MV-4-11 (cell line): ENCODE data around the gene CENPP.
"Not testable (repeated sequence)": the region's sequence is repeated elsewhere in the genome, so short reads cannot be mapped to it uniquely, and the experiment has no call there.

Source experiments
- DNase-seq: peaks from one replicate; lab custom pipeline; 2025; lab: John Stamatoyannopoulos, UW

Gene CENPP

DNA sequence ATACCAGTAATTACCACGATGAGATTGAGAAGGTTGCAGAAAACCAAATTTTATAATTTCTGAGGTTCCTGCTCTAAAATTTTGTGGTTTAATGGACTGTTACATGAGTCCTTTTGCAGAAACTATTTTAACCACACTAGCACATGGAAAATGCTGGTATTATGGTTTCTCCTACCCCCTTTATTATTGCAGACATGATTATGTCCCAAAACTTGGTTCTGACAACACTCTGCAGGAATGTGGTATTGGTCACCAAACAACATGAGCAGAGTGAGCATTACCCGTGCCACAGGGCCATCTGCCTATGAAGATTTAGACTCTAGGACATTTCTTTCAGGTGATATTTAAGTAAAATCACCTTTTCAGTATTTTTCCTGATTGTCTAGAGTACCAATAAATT lies 212.8 kb downstream of the CENPP start:
- DNase-seq, result peak; percentile 10

DNA sequence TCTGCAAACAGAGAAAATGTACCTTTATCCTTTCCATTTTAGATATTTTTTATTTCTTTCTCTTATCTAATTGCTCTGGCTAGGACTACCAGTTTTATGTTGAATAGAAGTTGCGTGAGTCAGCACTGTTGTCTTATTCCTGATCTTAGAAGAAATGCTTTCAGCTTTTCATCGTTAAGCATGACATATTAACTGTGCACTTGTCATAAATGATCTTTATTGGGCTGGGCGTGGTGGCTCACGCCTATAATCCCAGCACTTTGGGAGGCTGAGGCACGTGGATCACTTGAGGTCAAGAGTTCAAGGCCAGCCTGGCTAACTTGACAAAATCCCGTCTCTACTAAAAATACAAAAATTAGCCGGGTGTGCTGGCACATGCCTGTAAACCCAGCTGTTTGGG lies 218.2 kb downstream of the CENPP start:
- no peak for DNase-seq

DNA sequence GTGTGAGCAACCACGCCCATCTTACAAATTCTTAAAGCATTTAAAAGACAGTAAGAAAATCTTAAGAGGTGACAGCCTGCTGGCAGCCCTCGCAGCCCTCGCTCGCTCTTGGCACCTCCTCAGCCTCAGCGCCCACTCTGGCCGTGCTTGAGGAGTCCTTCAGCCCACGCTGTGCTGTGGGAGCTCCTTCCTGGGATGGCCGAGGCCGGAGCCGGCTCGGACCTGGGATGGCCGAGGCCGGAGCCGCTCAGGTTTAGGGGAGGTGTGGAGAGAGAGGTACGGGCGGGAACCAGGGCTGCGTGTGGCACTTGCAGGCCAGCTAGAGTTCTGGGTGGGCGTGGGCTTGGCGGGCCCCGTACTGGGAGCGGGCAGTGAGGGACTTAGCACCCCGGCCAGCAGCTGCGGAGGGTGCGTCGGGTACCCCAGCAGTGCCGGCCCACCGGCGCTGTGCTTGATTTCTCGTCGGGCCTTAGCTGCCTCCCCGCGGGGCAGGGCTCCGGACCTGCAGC lies 219.3 kb downstream of the CENPP start:
- no peak for DNase-seq

DNA sequence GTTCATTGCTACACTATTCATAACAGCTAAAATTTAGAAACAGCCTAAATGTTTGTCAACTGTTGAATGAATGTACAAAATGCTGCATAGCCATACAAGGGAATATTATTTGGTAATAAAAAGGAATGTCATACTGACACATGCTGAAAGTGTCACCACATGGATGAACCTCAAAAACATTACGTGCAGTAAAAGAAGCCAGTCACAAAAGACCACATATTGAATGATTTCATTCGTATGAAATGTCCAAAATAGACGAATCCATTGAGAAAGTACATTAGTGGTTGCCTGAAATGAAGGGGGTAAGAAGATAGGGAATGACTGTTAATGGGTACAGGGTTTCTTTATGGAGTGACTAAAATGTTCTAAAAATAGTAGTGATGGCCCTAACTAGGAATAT lies 221.6 kb downstream of the CENPP start:
- no peak for DNase-seq

GRCh38 chr9:92550765-92551164 lies 225.0 kb downstream of the CENPP start:
- DNase-seq, result no peak

- no peak for DNase-seq
These were observed 233.0 kb downstream of the CENPP start for GRCh38 chr9:92558612-92559374.

DNA sequence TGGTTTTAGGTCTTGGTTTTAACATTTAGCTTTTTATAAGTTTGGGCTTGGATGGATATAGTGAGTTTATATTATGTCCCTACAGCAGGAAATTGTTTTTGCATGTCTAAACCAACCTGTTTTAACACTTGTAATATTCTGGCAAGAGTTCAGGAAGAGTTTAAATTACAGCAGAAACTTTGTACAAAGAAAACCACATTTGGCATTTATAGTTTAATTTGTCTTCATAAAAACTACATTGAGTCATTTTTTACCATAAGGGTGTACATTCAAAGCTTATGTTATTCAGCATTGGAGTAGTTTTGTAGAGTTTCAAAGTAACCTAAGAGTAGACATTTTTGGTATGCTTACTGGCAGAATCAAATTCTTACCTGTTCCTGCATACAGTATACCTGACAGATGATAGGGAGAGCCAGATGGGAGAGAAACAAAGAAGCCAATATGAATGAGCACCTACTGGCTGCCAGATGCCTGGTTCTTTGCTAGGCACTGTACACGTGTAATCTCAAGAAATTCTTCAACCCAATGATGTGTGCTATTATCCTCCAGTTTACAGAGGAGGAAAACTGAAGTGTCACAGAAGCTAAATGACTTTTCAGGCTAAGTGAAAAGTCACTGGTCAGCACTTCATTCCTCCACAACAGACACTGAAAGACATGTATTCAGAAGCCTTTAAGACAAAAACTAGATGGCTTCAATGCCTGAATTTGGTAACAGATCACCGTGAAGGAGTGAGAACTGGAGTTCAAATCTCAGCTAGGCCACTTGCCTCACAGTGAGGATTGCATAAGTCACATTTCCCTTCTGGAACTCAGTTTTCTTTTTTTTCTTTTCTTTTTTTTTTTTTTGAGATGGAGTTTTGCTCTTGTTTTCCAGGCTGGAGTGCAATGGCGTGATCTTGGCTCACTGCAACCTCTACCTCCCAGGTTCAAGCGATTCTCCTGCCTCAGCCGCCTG lies 235.9 kb downstream of the CENPP start:
- no peak for DNase-seq

DNA sequence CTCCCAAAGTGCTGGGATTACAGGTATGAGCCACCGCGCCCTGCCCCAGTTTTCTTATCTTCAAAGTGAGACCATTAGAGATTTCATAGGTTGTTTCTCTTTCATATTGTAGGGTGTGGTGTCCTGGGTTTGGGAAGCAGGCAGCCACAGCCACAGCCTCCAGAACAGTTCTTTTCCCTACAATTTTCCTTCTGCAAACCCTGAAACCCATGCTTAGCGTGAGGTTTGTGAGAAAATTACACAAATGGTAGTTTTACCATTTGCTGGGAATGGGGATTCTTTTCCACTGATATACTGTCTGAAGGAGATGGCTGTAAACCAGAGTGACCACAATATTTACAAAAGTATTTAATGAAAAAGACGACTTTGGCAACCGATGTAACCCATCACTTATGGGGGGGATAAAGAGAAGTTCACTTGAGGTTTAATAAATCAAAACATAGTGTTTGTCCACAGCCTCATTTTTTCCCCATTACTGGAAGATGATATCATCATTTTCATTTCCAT lies 236.8 kb downstream of the CENPP start:
- no peak for DNase-seq

DNA sequence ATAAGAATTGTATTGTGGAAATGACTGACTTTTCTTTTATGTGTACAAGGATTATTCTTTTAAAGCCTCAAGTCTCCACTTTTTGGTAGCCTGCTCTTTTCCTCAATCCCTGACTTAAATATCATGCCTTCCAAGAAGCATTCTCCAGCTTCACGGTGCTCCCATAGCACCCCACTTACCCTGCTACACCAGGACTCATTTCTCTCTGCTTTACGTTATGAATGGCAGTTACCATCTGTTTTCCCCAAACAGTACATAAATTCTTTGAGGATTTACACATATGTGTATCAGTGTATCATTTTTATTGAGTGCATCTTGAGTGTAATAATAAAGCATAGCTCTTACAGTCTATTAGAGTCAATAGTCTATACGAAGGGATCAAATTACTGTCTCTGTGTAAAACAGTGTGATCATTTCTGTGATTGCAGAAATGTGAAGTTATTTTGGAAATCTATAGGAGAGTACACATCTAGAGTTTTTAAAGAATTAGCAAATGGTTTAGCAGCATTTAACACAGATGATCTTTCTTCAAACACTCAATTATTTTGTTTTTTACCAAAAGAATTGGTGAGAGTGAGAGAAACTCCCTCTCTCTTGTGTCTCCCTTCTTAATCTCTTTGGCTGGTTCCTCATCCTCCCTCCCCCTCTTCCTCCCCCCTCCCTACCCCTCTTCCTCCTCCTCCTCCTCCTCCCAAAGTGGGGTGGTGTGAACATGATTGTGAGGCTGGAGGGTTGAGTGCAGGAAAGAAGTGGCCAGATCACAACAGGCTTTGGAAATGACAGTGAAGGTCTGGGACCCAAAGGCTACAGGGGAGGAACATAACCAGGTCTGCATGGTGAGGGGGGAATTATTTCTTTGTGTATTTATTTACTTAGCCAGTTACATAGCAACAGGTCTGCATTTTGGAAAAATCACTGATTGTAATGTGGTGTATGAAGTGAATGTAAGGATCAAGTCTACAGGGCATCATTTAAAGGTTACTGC lies 237.7 kb downstream of the CENPP start:
- DNase-seq, result no peak

GRCh38 chr9:92564504-92564903 lies 238.8 kb downstream of the CENPP start:
- DNase-seq, result peak; percentile 36

GRCh38 chr9:92564982-92565381 lies 239.2 kb downstream of the CENPP start:
- no peak for DNase-seq

GRCh38 chr9:92571871-92572270 lies 246.1 kb downstream of the CENPP start:
- DNase-seq, result not testable (repeated sequence)

DNA sequence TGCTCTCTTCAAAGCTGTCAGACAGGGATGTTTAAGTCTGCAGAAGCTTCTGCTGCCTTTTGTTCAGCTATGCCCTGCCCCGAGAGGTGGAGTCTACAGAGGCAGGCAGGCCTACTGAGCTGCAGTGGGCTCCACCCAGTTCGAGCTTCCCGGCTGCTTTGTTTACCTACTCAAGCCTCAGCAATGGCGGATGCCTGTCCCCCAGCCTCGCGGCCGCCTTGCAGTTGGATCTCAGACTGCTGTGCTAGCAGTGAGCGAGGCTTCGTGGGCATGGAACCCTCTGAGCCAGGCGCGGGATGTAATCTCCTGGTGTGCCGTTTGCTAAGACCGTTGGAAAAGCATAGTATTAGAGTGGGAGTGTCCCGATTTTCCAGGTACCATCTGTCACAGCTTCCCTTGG lies 247.9 kb downstream of the CENPP start:
- DNase-seq, result not testable (repeated sequence)

GRCh38 chr9:92576175-92576574 lies 250.4 kb downstream of the CENPP start:
- no peak for DNase-seq

DNA sequence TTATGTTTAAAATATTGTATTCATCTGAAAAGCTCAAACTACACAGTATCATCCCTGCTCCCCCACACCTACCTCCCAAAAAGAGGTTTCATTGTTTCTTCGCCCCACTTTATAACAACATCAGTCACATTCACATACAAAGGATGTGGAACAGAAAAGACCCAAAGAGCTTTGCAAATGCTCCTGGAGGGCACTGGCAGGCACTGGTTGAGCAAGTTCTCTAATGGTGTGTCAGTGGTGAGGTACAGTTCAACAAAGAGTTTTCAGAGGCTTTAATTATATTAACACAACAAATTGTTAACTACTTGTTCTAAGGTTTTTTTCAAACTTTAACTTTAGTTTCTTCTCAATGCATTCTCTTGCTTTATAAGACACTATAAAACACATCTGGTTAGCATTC lies 264.2 kb downstream of the CENPP start:
- DNase-seq, result peak; percentile 13

DNA sequence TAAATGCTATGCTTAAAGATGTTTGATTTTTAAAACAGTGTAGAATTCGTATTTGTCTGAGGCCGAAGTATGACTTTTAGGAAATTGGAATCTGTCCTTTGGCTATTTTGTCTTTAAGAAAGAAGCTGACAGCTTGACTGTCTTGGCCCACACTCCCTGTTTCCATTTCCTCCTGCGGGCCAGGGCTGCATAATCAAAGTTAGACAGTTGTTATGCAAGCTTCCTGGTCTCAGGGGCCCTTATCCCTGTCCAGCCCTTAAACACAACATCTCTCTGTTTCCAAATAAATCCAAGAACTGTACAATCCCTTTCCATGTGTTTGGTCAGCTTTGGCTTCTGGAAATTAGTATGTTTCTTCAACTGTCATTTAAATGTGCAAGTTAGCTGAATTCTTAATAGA lies 264.6 kb downstream of the CENPP start:
- DNase-seq, result peak; percentile 62

DNA sequence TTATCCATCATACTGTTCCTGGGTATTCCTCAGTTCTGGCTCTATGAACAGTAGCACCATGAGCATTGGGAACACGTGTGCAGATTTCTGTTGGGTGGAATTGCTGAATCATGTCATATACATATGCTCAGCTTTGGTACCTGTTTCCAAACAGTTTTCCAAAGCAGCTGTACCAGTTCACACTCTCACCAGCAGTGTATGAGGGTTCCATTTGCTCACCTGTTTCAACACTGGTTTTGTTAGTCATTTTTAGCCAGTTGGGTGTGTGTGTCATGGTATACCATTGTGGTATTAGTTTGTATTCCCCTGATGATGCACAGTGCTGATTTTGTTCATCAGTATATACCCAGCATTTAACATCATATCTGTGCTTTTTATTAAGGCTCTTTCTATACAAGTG lies 266.8 kb downstream of the CENPP start:
- no peak for DNase-seq

GRCh38 chr9:92592946-92593861 lies 267.5 kb downstream of the CENPP start:
- DNase-seq, result no peak

DNA sequence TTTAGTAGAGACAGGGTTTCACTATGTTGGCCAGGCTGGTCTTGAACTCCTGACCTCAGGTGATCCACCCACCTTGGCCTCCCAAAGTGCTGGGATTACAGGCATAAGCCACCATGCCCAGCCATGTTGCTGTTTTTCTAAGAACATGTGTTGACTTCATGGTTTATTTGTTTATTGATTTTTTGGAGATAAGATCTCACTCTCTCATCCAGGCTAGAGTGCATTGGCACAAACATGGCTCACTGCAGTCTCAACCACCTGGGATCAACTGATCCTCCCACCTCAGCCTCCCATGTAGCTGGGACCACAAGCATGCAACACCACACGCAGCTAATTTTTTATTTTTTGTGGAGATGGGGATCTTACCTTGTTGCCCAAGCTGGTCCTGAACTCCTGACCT lies 269.3 kb downstream of the CENPP start:
- not testable (repeated sequence) for DNase-seq

DNA sequence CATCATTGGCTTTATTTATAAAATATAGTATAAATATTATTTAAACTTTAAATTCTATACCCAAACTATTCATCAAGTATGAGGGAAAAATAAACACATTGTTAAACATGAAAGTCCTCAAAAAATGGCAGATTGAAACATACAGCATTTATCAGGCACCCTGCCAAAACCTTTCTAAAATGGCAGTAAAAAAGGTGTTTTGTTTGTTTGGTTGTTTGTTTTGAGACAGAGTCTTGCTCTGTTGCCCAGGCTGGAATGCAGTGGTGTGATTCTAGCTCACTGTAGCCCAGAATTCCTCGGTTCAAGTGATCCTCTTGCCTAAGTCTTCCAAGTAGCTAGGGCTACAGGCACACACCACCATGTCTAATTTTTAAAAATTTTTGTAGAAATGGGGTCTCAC lies 270.2 kb downstream of the CENPP start:
- DNase-seq, result no peak
